HG03520 (cell line): ENCODE measurements around the gene SLIT3.

ENCODE experiments used
- ATAC-seq: cut with Tn5 transposase; IDR thresholded peaks from one replicate; pipeline ENCODE4 v1.9.1; 2021; ENCODE audit warnings: mild to moderate bottlenecking, moderate library complexity; ENCODE audit not compliant: unreplicated experiment

Gene SLIT3

GRCh38 chr5:169272111-169272510, 28.8 kb downstream of the SLIT3 start:
- ATAC-seq = no peak

- ATAC-seq = no peak
Measured at GRCh38 chr5:169270827-169271226, 30.1 kb downstream of the SLIT3 start.

- no peak for ATAC-seq
Measured at GRCh38 chr5:169268019-169268418, 32.9 kb downstream of the SLIT3 start.

- ATAC-seq = no peak
Measured at GRCh38 chr5:169265888-169266287, 35.1 kb downstream of the SLIT3 start.

DNA sequence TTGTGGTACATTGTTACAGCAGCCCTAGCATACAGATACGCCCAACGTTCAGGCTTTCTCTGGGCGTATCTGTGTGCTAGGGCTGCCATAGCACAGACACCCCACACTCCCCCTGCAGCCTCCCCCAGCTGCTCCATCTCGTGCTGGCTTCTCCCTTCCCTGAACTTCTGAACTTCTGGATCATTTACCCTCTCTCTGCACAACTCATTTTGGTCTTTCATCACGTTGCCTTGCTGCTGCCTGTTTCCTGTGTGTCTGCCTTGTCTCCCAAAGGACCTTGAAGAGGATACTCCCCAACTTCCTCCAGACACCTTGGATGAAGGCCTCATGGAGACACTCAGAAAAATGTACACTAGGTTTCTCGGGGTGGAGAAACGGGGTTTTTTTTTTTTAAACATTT, 37.3 kb downstream of the SLIT3 start:
- ATAC-seq = no peak

- ATAC-seq = no peak
Measured at GRCh38 chr5:169260896-169261569, 39.9 kb downstream of the SLIT3 start.

- no peak for ATAC-seq
Measured at GRCh38 chr5:169258372-169259000, 42.5 kb downstream of the SLIT3 start.

- ATAC-seq = no peak
Measured at GRCh38 chr5:169256191-169256590, 44.7 kb downstream of the SLIT3 start.

- ATAC-seq = no peak
Measured at GRCh38 chr5:169253071-169253470, 47.9 kb downstream of the SLIT3 start.

DNA sequence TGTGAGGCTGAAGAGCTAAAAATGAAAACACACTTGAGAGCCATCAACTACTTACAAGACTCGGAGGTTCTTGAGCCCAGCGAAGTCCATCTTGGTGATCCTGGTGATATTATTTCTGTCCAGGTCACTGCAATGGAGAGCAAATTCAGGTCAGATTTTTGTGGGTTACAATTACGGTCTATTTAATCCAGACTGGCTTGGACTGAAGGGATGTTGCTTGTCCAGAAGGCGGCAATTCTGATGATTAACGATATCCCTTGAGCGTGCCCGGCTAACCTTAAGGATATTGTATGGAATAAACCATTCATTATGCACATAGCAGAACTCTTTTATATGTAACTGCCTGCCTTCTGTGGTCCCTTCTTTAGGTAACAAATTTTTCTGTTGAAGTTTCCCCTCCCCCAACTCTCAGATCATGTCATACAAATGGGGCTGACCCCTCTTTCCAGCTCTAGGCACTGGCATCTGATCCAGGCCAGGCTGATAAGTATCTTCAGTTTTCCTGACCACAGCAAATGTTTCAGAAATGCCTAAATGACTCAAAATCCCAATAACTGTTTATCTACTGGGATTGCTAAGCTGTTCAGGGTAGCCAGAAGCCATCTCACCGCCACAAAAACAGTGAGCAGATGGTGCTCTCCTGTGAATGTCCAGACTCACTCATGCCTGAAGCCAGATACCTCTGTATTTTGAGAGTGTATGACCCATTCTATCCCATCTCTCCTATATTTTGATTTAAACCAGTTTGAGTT, 49.4 kb downstream of the SLIT3 start:
- ATAC-seq = no peak

DNA sequence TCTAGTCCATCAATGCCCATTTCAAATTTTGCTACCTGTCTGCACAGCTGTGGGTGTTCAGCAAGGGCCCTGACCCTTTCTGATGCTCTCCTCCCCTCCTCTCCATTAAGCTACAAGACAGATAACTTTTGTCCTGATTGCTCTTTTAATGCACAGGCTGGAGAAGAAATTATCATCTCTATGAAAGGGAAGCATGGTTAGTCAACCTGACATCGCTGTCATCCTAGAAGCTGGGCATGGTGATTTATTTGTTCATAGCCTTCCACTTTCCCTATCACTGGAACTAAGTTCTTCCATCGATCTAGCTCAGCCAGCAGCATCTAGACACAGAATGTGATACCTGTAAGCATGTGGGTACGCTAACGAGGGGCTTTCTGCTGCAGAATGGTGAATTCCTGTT, 50.1 kb downstream of the SLIT3 start:
- ATAC-seq = no peak

DNA sequence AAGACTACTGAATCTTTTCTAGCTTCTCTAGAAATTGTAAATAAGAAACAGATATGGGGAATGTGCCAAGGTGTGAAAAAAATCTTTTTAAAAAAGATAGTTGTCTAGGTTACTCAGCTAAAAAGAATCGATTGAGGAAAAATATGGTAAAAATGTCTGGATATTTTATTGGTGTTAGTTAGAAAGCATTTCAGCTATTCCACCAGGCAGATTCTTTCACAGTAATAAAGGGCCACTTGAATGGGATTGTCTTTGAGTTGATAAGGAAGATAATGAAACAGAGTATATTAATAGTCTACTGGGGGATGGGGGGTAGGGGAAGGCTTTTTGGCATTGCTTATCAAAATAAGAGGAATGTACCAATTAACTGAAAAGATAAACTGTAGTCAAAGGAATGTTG, 51.9 kb downstream of the SLIT3 start:
- no peak for ATAC-seq

DNA sequence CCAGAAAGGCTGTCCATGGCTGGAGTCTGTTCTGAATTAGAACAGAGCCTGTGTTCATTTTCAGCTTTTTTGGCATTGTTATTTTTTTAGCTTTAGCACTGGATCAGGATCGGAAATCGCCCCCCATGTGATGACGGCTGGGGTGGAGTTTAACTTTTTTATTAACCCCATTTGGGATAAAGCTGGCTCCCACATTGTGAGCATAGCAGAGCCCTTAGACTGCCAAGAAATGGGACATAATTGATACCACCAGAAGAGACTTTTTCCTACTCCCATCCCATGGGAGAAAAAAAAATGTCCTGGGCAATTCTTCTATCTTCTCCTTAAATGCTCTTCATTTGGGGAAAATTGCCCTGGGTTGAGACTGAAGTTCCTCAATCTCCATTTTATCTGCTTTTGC, 52.4 kb downstream of the SLIT3 start:
- ATAC-seq = no peak

- ATAC-seq = no peak
Measured at GRCh38 chr5:169244812-169245211, 56.1 kb downstream of the SLIT3 start.

GRCh38 chr5:169243651-169244422, 57.1 kb downstream of the SLIT3 start:
- no peak for ATAC-seq

DNA sequence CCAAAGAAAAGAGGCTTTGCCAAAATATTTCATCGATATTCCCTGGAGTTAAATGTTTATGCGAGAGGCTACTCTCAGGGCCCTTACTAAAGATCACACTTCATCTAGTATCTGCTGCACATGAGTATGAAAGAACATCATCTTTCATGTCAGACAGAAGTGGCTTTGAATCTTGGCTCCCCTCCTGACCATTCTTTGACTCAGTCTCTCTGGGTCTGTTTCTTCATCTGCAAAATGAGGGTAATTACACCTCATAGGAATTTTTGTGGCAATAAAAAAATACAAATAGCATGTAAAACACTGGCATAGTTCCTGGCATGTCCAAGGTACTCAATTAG, 58.1 kb downstream of the SLIT3 start:
- ATAC-seq = no peak

DNA sequence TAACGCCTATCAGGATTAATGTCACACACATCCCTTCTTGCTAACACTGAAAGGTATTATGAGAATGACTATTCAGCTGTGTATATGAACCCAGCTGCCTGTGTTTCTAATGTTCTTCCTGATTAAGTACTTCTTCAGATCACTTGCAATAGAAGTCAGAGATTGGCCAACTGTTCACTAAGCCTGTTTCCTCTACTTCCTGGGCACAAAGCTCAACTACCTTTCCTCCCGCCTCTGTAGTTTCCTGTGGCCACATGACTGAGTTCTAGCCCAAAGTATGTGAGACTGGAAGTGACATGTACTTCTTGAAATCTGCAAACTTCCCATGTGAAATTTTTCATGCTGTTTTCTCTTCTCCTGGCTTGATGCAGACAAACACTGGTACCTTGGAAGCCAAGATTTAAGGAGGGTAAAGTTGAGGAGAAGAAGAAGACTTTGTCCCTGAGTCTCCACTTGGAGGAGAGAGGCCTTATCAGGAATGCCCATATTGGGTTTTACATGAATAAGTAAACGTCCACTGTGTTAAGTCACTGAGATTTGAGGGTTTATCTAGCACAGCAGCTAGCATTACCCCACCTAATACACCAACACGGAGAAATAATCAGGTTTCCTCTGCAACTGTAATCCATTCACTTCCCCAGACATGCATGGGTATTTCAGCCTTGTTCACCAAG, 58.6 kb downstream of the SLIT3 start:
- no peak for ATAC-seq

DNA sequence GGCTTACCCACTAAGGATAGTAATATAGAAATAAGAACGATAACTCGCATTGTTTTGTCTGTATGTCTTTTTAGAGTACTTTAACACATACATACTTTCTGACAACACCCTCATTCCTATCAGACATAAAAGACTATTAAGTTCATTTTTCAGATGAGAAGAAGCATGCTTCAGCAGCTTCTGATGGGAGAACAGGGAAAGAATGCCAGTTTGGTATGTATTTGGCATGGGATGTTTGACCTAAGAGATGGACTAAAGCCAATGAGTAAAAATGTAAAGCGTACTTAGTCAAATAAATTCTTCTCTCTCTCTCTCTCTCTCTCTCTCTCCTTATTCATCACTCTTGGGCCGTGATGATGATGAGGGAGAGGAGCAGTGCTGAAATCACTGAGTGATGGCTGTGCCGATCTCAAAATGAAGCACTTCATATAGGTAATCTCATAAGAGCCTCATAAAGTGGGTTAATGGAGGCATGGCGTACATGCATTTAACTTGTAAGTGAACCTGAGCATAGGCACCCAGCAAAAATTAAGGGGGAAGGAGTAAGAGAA, 71.5 kb downstream of the SLIT3 start:
- no peak for ATAC-seq

DNA sequence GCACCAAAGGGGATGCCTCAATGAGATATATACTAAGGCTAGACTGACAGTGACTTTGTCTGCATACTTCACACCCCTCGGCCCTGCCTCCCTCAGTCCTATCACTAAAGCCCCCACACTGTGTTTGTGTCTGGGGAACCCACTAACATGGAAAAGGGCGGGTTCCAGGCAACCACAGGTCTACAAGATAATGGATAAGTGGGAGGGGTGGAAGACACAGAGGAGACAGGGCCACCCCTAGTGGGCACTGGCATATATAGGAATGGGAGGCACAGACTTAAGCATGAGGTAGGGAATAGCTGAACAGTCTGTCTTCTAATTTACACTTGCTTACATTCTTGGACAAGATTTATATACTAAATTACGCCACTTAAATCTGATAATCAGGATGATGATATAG, 74.0 kb downstream of the SLIT3 start:
- ATAC-seq = no peak

DNA sequence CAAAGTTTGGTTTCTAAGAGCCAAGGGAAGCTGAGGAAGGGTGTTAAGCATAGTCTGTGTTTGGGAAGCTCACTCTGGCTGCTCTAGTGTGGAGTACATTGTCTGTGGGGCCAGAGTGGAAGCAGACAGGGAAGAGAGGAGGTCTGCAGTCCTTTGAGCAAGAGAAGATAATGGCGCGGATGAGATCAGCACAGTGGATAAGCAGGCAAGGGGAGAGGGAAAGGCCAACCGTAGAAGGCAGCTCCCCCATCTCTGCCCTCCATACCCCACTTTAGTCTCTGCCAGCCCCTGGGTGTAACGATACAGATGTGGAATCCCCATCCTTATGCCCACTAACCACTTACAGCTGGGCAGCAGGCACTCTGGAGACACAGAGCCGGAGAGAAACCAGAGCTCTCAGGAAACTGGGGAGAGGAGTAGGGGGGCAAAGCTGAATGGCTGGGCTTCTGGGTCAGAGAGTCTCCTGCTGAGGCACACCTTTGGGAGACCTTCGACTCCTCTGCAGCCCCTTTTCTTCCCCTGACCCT, 75.0 kb downstream of the SLIT3 start:
- ATAC-seq = no peak

GRCh38 chr5:169223595-169223953, 77.4 kb downstream of the SLIT3 start:
- ATAC-seq = no peak
